Mucosa of rectum (tissue), 2 donors: ENCODE measurements around the gene LIG4.

Source experiments
- H3K27ac ChIP-seq, 2 donors: one replicate each; pipeline ENCODE4 v1.7.0; 2013; ENCODE audit warnings: inconsistent platforms in 2 of 2, low read depth in 2 of 2, low read length in 2 of 2
- H3K27me3 ChIP-seq, 2 donors: one replicate each; pipeline ENCODE4 v1.7.0; 2013; ENCODE audit warnings: low read length in 2 of 2; ENCODE audit not compliant: control insufficient read depth in 2 of 2, insufficient read depth in 2 of 2
- H3K36me3 ChIP-seq, 2 donors: one replicate each; pipeline ENCODE4 v1.7.0; 2013; ENCODE audit warnings: low read length in 2 of 2; ENCODE audit not compliant: control insufficient read depth in 2 of 2, insufficient read depth in 2 of 2
- H3K4me1 ChIP-seq, 2 donors: one replicate each; pipeline ENCODE4 v1.7.0; 2013; ENCODE audit warnings: low read length in 2 of 2, mild to moderate bottlenecking in 1 of 2; ENCODE audit not compliant: control insufficient read depth in 2 of 2, insufficient read depth in 2 of 2
- H3K4me3 ChIP-seq, 2 donors: one replicate each; pipeline ENCODE4 v1.7.0; 2013; ENCODE audit warnings: low read length in 2 of 2
- H3K9ac ChIP-seq, 2 donors: one replicate each; pipeline ENCODE4 v1.7.0; 2013; ENCODE audit warnings: low read length in 2 of 2, low read depth in 1 of 2, mild to moderate bottlenecking in 1 of 2
- H3K9me3 ChIP-seq, 2 donors: one replicate each; pipeline ENCODE4 v1.7.0; 2013; ENCODE audit warnings: low read length in 2 of 2; ENCODE audit not compliant: control insufficient read depth in 2 of 2
- donor health status: healthy.
- donor health status: Normal muscosa, but diverticular disease.

Gene LIG4

DNA sequence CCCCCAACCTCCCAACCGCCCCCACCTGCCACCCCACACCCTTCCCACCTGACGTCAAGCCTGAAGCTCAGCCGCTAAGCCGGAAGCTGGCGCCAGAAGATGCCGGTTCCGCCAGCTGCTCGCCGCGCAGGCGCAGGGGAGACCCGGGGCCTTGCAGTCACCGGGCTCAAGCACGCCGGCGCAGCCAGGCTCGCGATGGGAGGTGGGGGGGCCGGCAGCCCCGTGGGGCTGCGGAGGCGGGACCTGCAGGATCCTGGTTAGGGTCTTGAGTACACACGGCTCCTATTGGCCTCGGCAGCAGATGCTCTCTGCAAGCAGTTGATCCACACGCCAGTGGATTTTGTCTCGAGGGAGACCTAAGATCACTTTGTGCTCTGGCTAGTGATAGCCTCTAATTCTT is at the start of gene LIG4:
LIG4 (minus strand) TSS at position 101 of the 400 bp plus-strand sequence. CDS start 4,268 bp downstream, outside the sequence.
- Histone ChIP-seq H3K9me3 (no peaks in the 10 kb centered on the region), H3K9ac (peak within 1 kb of the TSS; percentile 63 to 68)

DNA sequence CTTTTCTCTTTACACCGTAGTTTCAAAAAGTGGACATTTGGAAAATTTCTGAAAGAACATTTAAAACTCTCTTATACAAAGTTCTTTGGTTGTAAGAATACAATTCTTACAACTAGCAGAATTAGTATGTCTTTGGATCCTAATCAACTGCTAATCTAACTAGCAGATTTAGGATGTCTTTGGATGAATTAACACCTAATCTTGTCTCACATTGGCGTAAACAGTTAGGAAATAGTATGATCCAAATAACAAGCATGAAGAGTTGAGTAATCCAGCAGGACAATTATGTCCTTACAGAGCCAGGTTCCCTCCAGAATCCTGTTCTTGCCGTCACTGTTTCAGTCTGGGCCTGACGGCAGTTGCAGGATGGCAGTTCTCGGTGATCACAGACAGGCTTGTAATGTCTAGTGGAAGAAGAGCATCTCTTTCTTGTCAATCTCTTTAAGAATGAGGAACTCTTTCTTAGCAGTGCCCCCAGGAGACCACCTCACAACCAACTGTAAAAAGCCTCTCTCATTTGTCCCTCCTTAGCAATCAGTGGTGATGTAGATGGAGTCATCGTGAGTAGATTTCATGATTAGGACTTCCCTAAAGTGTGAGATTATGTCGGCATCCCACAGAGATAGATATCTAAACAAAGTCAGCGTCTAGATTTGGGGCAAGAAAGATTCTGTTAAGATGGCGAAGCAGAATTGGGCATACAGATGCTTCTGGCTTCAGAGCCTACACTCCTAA is 48.5 kb upstream of the LIG4 start:
- no peaks in the 10 kb centered on the region for H3K4me1 ChIP-seq
- H3K27ac ChIP-seq: no peak overlapping the region
- no peaks in the 10 kb centered on the region for H3K36me3 ChIP-seq
- H3K9me3 ChIP-seq: no peaks in the 10 kb centered on the region
- no peak overlapping the region for H3K4me3 ChIP-seq
- H3K27me3 ChIP-seq: no peaks in the 10 kb centered on the region
- H3K9ac ChIP-seq: no peak overlapping the region

More for the DNA sequence above, at the start of gene LIG4:
- Histone ChIP-seq H3K4me3 (peak within 1 kb of the TSS; percentile 72 to 90), H3K27ac (peak within 1 kb of the TSS; percentile 40 to 48), H3K27me3 (no peaks in the 10 kb centered on the region), H3K36me3 (peaks cover 4 to 5% of the 10 kb centered on the region in 2 donors), H3K4me1 (peaks cover 12 to 16% of the 10 kb centered on the region in 2 donors)

DNA sequence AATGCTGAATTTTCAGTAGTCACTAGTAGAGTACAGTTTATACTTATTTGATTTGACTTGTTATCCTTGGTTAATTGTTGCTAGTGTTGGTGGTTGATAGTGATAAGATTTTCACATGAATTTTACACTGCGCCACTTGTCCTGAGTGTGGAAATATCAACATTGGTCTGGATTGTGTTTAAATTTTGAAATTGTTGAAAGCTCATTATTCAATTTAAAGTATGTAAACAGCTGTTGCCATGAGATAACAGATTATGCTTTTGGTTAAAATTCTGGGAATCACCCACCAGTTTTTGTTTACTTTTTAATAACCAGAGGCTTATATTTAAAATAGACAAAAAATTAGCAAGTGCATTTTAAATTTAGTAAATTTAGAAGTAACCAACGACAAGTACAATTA is 41.9 kb upstream of the LIG4 start:
- Histone ChIP-seq H3K9ac (no peak overlapping the region), H3K27me3 (no peaks in the 10 kb centered on the region), H3K36me3 (no peaks in the 10 kb centered on the region), H3K4me1 (no peaks in the 10 kb centered on the region), H3K4me3 (no peak overlapping the region), H3K27ac (no peak overlapping the region), H3K9me3 (no peaks in the 10 kb centered on the region)

DNA sequence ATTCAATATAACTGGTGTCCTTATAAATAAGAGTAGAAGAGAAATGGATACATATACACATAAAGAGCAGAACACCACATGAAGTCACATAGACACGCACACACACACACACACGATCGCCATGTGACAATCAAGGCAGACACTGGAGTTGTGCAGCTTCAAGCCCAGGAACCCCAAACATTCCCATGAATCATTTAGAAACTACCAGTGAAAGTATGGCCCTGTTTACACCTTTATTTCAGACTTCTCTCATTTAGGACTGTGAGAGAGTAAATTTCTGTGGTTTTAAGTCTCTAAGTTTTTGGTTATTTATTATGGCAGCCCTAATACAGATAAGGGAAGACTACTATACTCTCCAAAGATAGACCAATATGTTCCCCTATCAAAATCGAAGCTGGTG is 33.8 kb upstream of the LIG4 start:
- Histone ChIP-seq H3K4me3 (no peak overlapping the region), H3K9me3 (no peaks in the 10 kb centered on the region), H3K4me1 (no peaks in the 10 kb centered on the region), H3K27ac (no peak overlapping the region), H3K36me3 (no peaks in the 10 kb centered on the region), H3K9ac (no peak overlapping the region), H3K27me3 (no peaks in the 10 kb centered on the region)

DNA sequence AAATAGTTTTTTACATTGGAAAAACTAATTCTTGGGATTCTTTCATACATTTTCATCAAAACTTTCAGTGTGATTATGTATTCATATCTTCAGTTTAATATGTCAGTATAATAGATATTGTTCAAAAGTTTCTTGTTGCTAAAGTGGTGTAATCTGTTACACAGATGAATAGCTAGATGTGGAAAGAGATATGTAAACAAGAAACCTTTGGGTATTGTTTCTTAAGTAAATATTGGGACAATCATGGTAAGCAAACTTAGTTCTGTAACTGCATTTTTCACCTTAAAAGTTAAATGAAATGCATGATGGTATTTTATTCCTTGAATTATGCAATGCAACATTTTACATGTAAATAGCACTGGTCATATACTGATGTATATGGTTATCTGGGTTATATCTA is 15.0 kb upstream of the LIG4 start:
- no peak overlapping the region for H3K4me3 ChIP-seq
- no peak overlapping the region for H3K9ac ChIP-seq
- no peaks in the 10 kb centered on the region for H3K27me3 ChIP-seq
- H3K27ac ChIP-seq: no peak overlapping the region
- H3K9me3 ChIP-seq: no peaks in the 10 kb centered on the region
- H3K36me3 ChIP-seq: peaks cover 0 to 9% of the 10 kb centered on the region in 2 donors
- no peaks in the 10 kb centered on the region for H3K4me1 ChIP-seq

DNA sequence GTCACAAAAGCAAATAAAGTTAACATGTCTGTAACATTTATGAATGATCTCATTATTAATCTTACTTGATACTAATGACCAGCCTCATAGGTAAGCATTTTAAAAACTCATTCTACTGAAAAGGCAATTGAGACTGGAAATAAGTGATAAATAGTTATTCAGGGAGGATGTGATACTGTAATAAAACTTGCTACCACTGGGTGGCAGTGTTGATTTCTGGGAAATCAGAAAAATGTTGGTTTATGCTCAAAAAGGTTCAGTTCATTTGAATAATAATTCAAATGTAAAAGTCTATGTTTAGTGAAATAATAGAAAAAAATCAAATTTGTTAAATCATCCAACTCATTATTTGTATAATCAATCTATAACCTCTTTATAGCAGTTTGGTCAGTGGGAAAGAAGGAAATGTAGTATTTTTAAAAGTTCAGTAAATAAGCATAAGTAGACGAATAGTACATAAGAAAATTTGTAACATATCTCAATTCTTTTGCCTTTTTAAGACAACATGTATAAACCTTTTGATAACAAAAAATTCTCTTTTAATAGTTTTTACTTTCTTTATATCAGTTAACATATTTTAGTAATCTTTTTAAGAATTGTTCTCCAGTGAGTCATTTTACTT is 12.4 kb upstream of the LIG4 start:
- Histone ChIP-seq H3K9ac (no peak overlapping the region), H3K9me3 (no peaks in the 10 kb centered on the region), H3K27ac (no peak overlapping the region), H3K27me3 (no peaks in the 10 kb centered on the region), H3K36me3 (peaks cover 0 to 9% of the 10 kb centered on the region in 2 donors), H3K4me1 (no peaks in the 10 kb centered on the region), H3K4me3 (no peak overlapping the region)

DNA sequence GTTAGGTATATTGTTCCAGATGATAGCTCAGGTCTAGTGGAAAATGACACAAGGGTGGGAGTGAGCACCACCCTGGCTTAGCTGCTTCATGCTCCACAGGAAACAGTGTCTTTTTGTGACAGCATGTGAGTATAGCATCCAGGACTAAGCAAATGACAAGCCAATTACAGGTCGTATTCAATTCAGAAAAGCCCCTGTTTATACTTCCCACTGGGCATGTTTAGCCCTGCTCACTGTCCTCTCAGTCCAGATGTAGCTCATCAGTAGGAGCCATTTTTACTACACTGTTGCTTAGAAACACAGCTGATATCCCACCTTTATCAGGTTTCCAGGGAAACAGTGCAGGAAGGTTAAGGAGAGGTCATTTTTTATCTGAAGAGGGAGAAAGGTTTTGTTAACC is 10.8 kb upstream of the LIG4 start:
- no peak overlapping the region for H3K4me3 ChIP-seq
- H3K9me3 ChIP-seq: no peaks in the 10 kb centered on the region
- H3K9ac ChIP-seq: no peak overlapping the region
- no peaks in the 10 kb centered on the region for H3K27me3 ChIP-seq
- peaks cover 0 to 9% of the 10 kb centered on the region in 2 donors for H3K36me3 ChIP-seq
- H3K4me1 ChIP-seq: no peaks in the 10 kb centered on the region
- no peak overlapping the region for H3K27ac ChIP-seq

DNA sequence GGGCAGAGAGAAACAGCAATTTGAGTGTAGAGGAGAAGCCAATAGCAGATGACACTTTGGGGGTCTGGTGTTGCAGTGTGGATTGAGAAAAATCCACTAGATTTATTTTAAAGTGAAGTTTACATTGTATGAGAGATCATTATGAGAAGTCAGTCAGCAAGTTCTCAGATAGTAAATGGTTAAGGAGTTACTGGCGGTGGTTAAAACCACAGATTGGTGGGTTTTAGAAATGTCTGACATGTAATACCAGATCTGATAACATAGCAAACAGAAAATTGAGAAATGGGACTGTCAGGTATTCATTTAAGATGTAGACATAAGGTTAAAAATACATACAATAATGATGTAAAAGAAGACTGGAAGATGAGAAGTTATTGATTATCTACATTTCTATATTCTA is 10.1 kb upstream of the LIG4 start:
- Histone ChIP-seq H3K27me3 (no peaks in the 10 kb centered on the region), H3K4me3 (no peak overlapping the region), H3K9me3 (no peaks in the 10 kb centered on the region), H3K9ac (no peak overlapping the region), H3K36me3 (peaks cover 0 to 9% of the 10 kb centered on the region in 2 donors), H3K27ac (no peak overlapping the region), H3K4me1 (no peaks in the 10 kb centered on the region)

DNA sequence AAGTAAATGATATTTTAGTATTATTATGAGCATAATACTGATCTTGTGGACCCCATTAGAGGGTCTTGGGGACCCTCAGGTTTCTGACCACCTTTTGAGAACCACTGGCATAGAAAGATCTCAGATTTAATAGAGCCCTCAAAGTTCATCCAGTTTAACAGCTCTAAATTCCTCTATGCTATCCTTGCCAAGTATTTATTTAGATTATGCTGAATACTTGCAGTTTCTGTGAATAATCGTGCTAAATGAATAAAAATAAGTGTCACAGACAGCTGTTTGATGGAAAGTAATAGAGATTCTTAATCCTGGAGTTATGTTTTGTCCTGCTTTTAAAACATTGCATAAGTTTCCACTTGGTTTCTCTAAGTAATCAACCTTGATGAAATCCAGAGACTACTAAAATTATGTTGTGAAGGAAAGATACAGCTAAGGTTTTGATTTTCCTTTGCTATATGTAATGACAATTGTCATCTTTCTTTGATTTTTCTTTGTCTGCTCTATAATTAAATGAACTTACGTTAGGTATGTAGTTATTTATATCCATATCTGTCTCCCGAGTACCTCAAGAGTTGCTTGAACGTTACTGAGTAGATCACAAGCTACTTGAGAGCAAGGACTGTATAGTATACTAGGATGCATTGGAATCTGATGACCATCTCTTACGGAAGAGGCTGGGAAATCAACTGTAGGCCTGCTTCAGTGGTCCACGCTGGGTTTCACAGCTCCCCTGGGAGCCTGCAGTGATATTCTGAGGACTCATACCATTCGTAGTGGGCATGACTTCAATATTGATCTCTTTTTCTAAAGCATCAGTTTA is 8.6 kb upstream of the LIG4 start:
- Histone ChIP-seq H3K4me1 (peaks cover 6 to 9% of the 10 kb centered on the region in 2 donors), H3K27ac (no peak overlapping the region), H3K9ac (no peak overlapping the region), H3K9me3 (no peaks in the 10 kb centered on the region), H3K27me3 (no peaks in the 10 kb centered on the region), H3K36me3 (no peaks in the 10 kb centered on the region), H3K4me3 (no peak overlapping the region)

DNA sequence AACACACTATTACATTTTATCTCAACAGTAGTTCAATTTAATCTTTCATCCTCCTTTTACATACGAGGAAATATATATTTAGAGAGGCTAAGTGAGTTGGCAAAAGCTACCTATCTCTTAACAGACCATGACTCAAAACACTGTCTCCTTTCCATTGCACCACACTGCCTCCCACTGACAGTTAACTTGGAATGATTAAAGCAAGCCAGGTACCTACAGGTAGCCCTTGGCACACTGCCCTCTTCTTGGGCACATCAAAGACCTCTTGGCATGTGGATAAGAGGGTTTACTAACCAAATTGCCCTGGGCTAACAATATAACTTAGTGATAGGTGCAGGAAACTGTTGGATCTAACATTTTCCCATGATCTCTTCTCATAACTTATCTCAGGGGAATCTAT is 4.7 kb upstream of the LIG4 start:
- H3K4me3 ChIP-seq: peak overlapping the region; percentile 92 to 93
- H3K27ac ChIP-seq: no peak overlapping the region
- H3K27me3 ChIP-seq: no peaks in the 10 kb centered on the region
- no peak overlapping the region for H3K9ac ChIP-seq
- peaks cover 12 to 16% of the 10 kb centered on the region in 2 donors for H3K4me1 ChIP-seq
- no peaks in the 10 kb centered on the region for H3K36me3 ChIP-seq
- H3K9me3 ChIP-seq: no peaks in the 10 kb centered on the region
